ENCODE measurements around the gene TMEM98. TPM values are rescaled to one million over a fixed set of nuclear protein-coding genes. Genes with fewer than 3 reads are reported as not detected.

TMEM98 gene
- 10.1 TPM for total RNA-seq
- long read RNA-seq, full-length matches to known transcripts, result 10 of 11 reads
- long read RNA-seq, partial matches to known transcripts, result 0 of 11 reads
- long read RNA-seq, other reads (novel, unspliced or antisense), result 1 of 11 reads

GRCh38 chr17:32927724-32928585 lies at the start of gene TMEM98:
TSS of gene TMEM98 (plus strand) at chr17:32928153. CDS start at chr17:32931529, 3,376 bp downstream.
- Histone ChIP-seq H3K36me3 (no peaks in the 10 kb centered on the region), H3K27me3 (ENCODE audit: low read depth) (peaks cover 44% of the 10 kb centered on the region), H3K4me1 (peaks cover 16% of the 10 kb centered on the region), H3K9me3 (replicated peaks) (no peaks in the 10 kb centered on the region), H3K4me3 (peak within 1 kb of the TSS; percentile 75), H3K27ac (replicated peaks) (peak within 1 kb of the TSS; percentile 57)
- intact Hi-C loops (cut with micrococcal nuclease), result no loop called here
- peak; percentile 20 for DNase-seq
- TF ChIP-seq CTCF (IDR thresholded peaks at IDR 0.05; ENCODE audit: borderline replicate concordance), result no peak

- Histone ChIP-seq H3K27me3 (ENCODE audit: low read depth) (peaks cover 14% of the 10 kb centered on the region), H3K4me3 (no peak overlapping the region), H3K36me3 (no peaks in the 10 kb centered on the region), H3K27ac (replicated peaks) (no peak overlapping the region), H3K9me3 (replicated peaks) (no peaks in the 10 kb centered on the region), H3K4me1 (peaks cover 20% of the 10 kb centered on the region)
- no peak for TF ChIP-seq CTCF (IDR thresholded peaks at IDR 0.05; ENCODE audit: borderline replicate concordance)
- no peak for DNase-seq
- intact Hi-C loops (cut with micrococcal nuclease), result loop anchor here (5.0 kb wide), 1 partner anchor 96 kb away; no protein-coding TSS in a partner anchor
Observed at GRCh38 chr17:32878211-32878610, 49.7 kb upstream of the TMEM98 start.

GRCh38 chr17:32879134-32879533 lies 48.8 kb upstream of the TMEM98 start:
- TF ChIP-seq CTCF (IDR thresholded peaks at IDR 0.05; ENCODE audit: borderline replicate concordance), result no peak
- H3K27ac ChIP-seq (replicated peaks), result no peak overlapping the region
- H3K27me3 ChIP-seq (ENCODE audit: low read depth), result peaks cover 23% of the 10 kb centered on the region
- H3K9me3 ChIP-seq (replicated peaks), result no peaks in the 10 kb centered on the region
- no peak overlapping the region for H3K4me3 ChIP-seq
- no peak for DNase-seq
- intact Hi-C loops (cut with micrococcal nuclease), result loop anchor here (5.0 kb wide), 1 partner anchor 97 kb away; no protein-coding TSS in a partner anchor
- no peaks in the 10 kb centered on the region for H3K36me3 ChIP-seq
- H3K4me1 ChIP-seq, result peaks cover 20% of the 10 kb centered on the region

GRCh38 chr17:32880671-32881453 lies 47.1 kb upstream of the TMEM98 start:
- Histone ChIP-seq H3K27ac (replicated peaks) (no peak overlapping the region), H3K4me3 (no peak overlapping the region), H3K27me3 (ENCODE audit: low read depth) (peaks cover 34% of the 10 kb centered on the region), H3K9me3 (replicated peaks) (no peaks in the 10 kb centered on the region), H3K36me3 (no peaks in the 10 kb centered on the region), H3K4me1 (peaks cover 18% of the 10 kb centered on the region)
- DNase-seq, result no peak
- no peak for TF ChIP-seq CTCF (IDR thresholded peaks at IDR 0.05; ENCODE audit: borderline replicate concordance)
- intact Hi-C loops (cut with micrococcal nuclease), result no loop called here

- H3K4me3 ChIP-seq, result no peak overlapping the region
- no peaks in the 10 kb centered on the region for H3K36me3 ChIP-seq
- H3K9me3 ChIP-seq (replicated peaks), result no peaks in the 10 kb centered on the region
- peaks cover 42% of the 10 kb centered on the region for H3K27me3 ChIP-seq (ENCODE audit: low read depth)
- intact Hi-C loops (cut with micrococcal nuclease), result no loop called here
- TF ChIP-seq CTCF (IDR thresholded peaks at IDR 0.05; ENCODE audit: borderline replicate concordance), result no peak
- DNase-seq, result no peak
- peaks cover 9% of the 10 kb centered on the region for H3K4me1 ChIP-seq
- no peak overlapping the region for H3K27ac ChIP-seq (replicated peaks)
Observed at GRCh38 chr17:32882029-32882428, 45.9 kb upstream of the TMEM98 start.

Measured in left ventricle myocardium inferior (tissue), 1 donor.